ENCODE measurements around the gene SYTL1.

- TF ChIP-seq CTCF (IDR thresholded peaks at IDR 0.05) (no peak), POLR2A (IDR thresholded peaks at IDR 0.05) (no peak)
Measured at GRCh38 chr1:27346357-27346756, 4.5 kb downstream of the SYTL1 start.

All from adrenal gland (tissue), 5 donors.